ENCODE measurements around the gene CACNA1C.
A peak's percentile ranks its signal among the peaks of the same experiment; 100 is the strongest.
"Not testable (repeated sequence)": the region's sequence is repeated elsewhere in the genome, so short reads cannot be mapped to it uniquely, and the experiment has no call there.

CACNA1C gene

DNA sequence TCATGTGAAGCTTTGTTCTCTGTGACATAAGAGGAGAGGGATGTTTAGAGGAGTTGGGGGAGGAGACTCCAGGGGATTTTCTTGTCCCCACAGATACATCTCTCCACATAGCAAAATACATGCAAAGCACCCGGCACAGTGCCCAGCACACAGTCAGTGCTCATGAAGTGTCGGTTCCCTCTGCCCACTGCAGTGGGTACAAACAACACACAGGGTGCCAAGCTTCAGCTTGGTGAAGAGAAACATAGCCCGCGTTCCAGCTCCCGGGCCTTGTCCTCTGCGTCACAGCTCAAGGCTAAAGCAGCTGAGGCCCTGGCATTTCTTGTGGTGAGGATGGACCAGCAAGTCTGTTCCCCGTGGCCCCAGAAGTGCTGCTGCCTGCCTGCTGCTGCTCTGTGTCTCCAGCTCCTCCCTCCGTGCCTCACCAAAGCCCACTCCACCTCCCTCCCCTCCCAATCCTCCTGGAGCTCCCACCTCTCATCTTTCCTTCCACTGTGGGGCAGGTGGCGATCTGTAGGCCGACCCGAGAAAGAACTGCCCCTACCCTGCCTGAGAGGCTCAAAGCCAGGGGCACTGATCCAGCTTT is 685.0 kb downstream of the CACNA1C start:
- no peak for DNase-seq

DNA sequence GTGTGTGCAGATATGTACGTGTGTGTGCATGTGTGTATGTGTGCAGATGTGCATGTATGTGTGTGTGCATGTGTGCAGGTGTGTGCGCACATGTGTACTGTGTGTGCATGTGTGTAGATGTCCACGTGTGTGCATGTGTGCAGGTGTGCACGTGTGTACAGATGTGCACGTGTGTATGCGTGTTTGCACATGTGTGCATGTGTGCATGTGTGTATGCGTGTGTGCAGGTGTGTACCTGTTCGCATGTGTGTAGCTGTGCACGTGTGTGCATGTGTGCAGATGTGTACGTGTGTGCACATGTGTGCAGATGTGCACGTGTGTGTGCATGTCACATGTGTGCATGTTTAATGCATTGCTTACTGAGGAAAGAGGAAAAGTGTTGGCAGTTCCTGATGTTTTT is 686.3 kb downstream of the CACNA1C start:
- DNase-seq = no peak

DNA sequence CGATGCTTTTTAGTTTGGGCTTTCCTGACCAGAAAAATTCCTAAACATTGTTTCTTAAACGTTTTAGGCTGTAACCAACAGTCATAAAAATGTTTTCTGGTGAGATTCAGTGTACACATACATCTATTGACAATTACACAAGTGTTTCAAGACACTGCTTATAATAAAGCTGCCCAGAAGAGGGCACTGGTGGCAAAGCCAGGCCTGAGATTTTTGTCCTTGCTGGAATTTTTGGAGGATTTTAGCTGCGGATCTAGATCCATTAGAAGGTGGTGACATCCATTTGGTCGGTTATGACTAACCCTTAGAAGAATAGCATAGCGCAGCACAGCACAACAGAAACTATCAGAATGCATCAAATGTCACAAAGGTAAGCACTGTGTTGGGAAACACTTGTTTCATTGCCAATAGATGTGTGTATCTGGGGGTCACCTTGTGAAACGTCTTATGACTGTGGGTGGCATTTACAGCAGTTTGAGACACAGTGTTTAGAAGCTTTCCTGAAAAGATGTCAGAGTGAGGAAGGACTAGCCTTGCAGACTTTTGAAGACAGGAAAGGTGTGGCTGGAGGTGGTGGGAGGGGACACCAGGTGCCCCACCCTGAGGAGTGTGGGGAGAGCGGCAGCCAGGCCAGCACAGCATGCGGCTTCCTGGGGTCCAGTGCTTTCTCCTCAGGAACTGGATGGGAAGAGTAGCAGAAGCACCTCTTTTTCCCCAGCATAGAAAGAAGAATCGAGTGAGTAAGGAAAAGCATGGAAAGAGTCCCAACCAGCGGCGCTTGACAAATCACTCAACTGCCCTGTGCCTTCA is 687.2 kb downstream of the CACNA1C start:
- DNase-seq = peak; percentile 1

DNA sequence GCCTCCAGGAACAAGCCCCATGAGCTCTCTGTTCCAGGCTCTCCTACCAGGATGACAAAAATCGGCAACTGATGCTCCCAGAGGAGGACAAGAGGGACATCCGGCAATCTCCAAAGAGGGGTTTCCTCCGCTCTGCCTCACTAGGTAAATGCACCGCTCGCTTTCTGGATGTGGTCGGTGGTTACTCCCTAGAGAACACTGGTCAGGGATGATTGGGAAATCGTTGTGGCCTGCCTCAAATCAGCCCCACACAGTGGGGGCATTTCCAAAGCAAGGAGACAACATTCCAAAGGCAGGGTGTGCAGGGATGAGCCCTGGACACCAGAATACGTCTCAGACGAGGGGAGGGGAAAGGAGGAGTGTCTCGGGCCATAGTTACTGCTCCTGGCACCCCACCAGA is 689.2 kb downstream of the CACNA1C start:
- not testable (repeated sequence) for DNase-seq

DNA sequence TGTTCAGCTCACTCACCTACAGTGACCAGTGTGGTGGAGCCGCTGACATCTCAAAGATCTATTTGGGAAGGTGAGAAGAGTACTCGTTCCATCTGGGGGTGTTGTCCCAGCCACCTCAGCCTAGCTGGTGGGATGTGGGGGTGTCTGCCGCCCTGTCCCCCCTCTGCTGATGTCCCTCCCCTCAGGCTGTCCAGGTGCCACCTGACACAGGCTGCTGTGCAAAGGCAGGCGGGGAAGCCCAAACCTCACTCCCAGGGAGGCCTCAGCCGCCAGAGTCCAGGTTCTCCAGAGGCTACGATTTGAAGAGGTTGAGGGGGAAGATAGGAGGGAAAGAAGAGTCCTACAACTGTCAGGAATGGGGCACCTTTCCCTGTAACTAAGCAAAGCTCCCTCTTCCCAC is 690.7 kb downstream of the CACNA1C start:
- no peak for DNase-seq

DNA sequence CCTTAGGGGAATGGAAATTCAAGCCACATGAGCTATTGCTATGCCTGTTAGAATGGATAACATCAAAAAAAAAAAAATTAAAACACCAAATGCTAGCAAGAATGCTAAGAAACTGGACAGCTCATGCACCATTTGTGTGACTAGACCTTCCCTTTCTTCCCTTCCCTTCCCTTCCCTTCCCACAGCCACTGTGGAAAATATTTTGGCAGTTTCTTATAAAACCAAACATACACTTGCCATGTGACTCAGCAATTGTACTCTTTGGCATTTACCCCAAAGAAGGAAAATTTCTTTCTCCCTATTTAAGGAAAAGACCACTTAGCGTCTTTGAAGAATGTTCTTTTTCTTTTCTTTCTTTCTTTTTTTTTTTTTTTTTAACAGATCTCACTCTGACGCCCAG is 692.9 kb downstream of the CACNA1C start:
- DNase-seq = no peak
